HEK293T (cell line): ENCODE data around the gene PRSS3.

ENCODE experiments used
- ARNT ChIP-seq: fragments of 450-650 bp; IDR thresholded peaks from 2 replicates; pipeline ENCODE4 v1.6.1; 2017; ENCODE audit warnings: mild to moderate bottlenecking
- BHLHE40 ChIP-seq: fragments of 450-650 bp; IDR thresholded peaks from 2 replicates; pipeline ENCODE4 v1.6.1; 2016; ENCODE audit warnings: mild to moderate bottlenecking, moderate library complexity, borderline replicate concordance
- CTBP1 ChIP-seq: fragments of 450-650 bp; IDR thresholded peaks from 2 replicates; pipeline ENCODE4 v1.6.1; 2016; ENCODE audit warnings: borderline replicate concordance
- ELF4 ChIP-seq: fragments of 450-650 bp; IDR thresholded peaks from 2 replicates; pipeline ENCODE4 v1.6.1; 2017; ENCODE audit warnings: antibody characterized with exemption
- FOXA1 ChIP-seq: fragments of 450-650 bp; IDR thresholded peaks from 2 replicates; pipeline ENCODE4 v1.6.1; 2016; ENCODE audit warnings: mild to moderate bottlenecking
- FOXM1 ChIP-seq: fragments of 450-650 bp; IDR thresholded peaks from 2 replicates; pipeline ENCODE4 v1.6.1; 2017; ENCODE audit warnings: mild to moderate bottlenecking, borderline replicate concordance
- HDGF ChIP-seq: fragments of 450-650 bp; IDR thresholded peaks from 2 replicates; pipeline ENCODE4 v1.6.1; 2017; ENCODE audit warnings: antibody characterized with exemption, borderline replicate concordance
- L3MBTL2 ChIP-seq: fragments of 450-650 bp; conservative IDR thresholded peaks from 2 replicates; pipeline ENCODE4 v1.6.1; 2016; ENCODE audit warnings: mild to moderate bottlenecking
- LEF1 ChIP-seq: fragments of 450-650 bp; IDR thresholded peaks from 2 replicates; pipeline ENCODE4 v1.6.1; 2017; ENCODE audit warnings: mild to moderate bottlenecking, borderline replicate concordance
- NFRKB ChIP-seq: fragments of 450-650 bp; IDR thresholded peaks from 2 replicates; pipeline ENCODE4 v1.6.1; 2016; ENCODE audit warnings: mild to moderate bottlenecking, moderate library complexity
- SP1 ChIP-seq: fragments of 450-650 bp; IDR thresholded peaks from 2 replicates; pipeline ENCODE4 v1.6.1; 2017
- SUZ12 ChIP-seq: fragments of 450-650 bp; IDR thresholded peaks from 2 replicates; pipeline ENCODE4 v1.6.1; 2016; ENCODE audit warnings: mild to moderate bottlenecking
- TARDBP ChIP-seq: fragments of 450-650 bp; IDR thresholded peaks from 2 replicates; pipeline ENCODE4 v1.6.1; 2016
- ZNF384 ChIP-seq: fragments of 450-650 bp; IDR thresholded peaks from 2 replicates; pipeline ENCODE4 v1.6.1; 2016

GRCh38 chr9:33780276-33780675 lies 15.1 kb upstream of the PRSS3 start:
- TF ChIP-seq HDGF, result no peak
- TF ChIP-seq LEF1, result no peak
- TF ChIP-seq SP1, result no peak
- no peak for TF ChIP-seq TARDBP
- no peak for TF ChIP-seq SUZ12
- no peak for TF ChIP-seq NFRKB
- TF ChIP-seq CTBP1, result no peak
- no peak for TF ChIP-seq FOXA1
- TF ChIP-seq ZNF384, result no peak
- TF ChIP-seq FOXM1, result no peak
- no peak for TF ChIP-seq ELF4
- no peak for TF ChIP-seq BHLHE40
- no peak for TF ChIP-seq L3MBTL2
- no peak for TF ChIP-seq ARNT
